ENCODE results near the gene DMD.

DNA sequence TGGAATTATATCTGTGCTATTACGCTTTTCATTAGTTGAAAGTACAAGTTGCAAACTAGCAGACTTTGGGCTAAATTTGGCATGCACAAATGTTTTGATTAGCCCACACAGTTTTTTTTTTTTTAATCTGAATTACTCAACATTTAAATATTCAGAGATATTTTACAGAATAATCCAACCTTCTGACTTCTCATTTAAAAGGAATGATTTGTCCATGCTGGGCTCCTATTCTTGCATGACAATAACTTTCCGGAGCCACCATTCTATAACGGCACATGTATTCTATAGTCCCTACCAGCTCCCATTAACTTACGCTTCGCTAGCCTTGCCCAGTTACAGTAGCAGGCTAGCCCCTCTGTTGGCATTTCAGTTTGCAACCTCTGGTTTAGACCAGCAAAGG is 1920.2 kb downstream of the DMD start:
- TF ChIP-seq EZH2 (IDR thresholded peaks at IDR 0.05; ENCODE audit: insufficient read depth, poor library complexity, severe bottlenecking) (no peak), EZH2phosphoT487 (IDR thresholded peaks at IDR 0.05; ENCODE audit: insufficient read depth, low read depth) (no peak)

Measured in GM23248 (cell line).